Stimulated activated CD4-positive, alpha-beta T cell treated with anti-CD3 and anti-CD28 coated beads, Interleukin-12 subunit alpha, Interleukin-12 subunit beta, amount 100 ng/mL, for 4 hours (primary cell): ENCODE measurements around the gene KLHL3.
A peak's percentile ranks its signal among the peaks of the same experiment; 100 is the strongest.
"Not testable (repeated sequence)": the region's sequence is repeated elsewhere in the genome, so short reads cannot be mapped to it uniquely, and the experiment has no call there.

ENCODE experiments used
- DNase-seq: peaks from one replicate; pipeline ENCODE4 v3.0.0-alpha.2; 2020

Gene KLHL3

DNA sequence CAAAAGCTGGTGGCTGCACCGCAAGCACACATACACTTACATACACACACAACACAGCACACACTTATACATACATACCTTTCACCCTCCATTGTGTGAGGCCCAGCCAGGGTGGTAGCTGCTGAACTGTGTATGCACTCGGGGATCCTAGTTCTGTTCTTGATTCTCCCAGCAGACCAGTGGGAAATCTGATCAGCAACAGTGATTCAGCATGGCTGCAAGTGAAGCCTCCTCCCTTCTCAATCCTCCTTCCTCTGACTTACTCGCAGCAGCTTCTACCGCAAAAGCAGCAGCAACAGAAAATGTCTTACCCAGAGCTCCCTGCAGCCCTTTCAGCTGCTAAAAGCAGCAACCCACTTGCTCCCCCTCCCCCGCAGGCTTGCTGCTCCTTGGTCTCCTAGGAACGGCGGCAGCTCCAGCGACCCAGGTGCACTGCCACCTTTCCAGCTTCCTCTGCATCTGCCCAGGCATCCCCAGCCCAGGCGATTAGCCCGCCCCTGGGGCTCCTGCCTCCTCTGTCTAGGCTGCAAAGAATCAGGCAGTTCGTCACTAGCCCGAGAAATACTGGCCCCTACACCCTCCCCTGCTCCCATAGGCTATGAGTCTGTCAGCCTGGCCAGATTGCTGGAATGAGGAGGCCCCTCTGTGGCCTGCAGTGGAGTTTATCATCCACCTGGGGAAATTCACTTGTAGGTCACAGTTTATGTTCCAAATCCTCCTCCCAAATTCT lies at the start of gene KLHL3:
Gene KLHL3, minus strand, starts transcription at position 535 of the 730 bp plus-strand sequence. Its CDS starts 443 bp downstream, at position 92.
- peak; percentile 11 for DNase-seq

DNA sequence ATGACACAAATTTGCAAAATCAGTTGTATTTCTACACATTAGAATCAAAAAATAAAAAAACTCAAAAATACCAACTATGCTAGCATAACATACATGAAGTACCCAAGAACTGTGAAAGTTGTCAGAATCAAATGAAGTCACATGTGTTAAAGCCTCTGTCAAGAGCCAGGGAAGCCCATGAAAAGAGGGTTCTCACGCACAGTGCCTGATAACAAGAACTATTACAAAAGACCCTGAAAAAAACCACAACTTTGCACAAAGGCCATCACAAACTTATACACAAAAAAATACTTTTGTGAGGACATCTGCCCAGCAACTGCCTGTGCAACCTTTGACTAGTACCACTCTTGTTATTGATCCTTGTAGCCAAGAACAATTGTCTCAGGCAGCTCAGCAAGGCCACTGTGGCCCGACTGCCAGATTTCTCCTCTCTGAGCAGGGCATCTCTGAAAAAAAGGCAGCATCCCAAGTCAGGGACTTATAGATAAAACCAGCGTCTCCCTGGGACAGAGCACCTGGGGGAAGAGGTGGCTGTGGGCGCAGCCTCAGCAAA lies 47.2 kb upstream of the KLHL3 start:
- DNase-seq: no peak

DNA sequence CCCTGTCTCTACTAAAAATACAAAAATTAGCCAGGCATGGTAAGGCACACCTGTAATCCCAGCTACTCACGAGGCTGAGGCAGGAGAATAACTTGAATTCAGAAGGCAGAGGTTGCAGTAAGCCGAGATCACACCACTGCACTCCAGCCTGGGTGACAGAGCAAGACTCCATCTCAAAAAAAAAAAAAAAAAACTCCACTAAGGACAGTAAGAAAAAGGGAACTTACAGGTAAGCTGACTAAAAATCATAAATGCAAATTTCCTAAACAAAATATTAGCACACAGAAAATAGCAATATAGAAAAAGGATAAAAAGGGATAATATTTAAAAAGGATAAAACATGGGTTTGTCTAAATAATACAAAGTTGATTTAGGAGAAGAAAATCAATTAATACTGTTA lies 46.2 kb upstream of the KLHL3 start:
- no peak for DNase-seq

DNA sequence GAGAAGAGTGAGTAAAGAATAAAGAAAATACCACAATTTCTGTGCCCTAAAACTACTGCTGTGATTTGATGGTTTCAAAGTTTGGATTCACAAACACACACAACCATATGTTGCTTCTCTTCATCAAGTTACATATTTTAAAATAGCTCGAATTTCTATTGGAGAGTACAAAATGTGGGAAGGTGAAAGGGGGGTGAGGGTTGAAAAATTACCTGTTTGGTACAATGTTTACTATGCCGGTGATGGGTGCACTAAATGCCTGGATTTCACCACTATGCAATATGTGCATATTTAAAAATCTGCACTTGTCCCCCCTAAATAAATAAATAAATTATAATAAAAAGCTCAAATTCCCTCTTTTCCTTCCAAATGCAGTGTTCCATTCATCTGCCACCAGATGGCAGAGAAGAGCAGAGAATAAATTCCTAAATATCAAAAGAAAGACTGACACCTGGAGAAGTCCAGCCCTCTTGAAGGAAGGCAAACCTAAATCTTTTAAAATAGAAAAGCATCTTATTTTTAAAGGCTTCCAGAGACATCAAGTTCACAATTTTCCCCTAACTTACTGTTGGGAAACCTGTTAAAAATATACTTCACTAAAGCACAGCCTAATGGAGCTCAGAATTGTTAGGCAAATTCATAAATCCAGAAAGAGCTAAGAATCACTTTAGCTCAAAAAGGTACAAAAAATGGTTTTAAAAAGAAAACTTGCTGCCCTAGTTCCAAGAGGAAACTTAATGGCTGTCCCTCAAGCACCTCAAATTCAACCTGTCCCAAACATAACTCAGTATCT lies 43.1 kb upstream of the KLHL3 start:
- no peak for DNase-seq

GRCh38 chr5:137767937-137768336 lies 32.0 kb upstream of the KLHL3 start:
- DNase-seq: not testable (repeated sequence)

DNA sequence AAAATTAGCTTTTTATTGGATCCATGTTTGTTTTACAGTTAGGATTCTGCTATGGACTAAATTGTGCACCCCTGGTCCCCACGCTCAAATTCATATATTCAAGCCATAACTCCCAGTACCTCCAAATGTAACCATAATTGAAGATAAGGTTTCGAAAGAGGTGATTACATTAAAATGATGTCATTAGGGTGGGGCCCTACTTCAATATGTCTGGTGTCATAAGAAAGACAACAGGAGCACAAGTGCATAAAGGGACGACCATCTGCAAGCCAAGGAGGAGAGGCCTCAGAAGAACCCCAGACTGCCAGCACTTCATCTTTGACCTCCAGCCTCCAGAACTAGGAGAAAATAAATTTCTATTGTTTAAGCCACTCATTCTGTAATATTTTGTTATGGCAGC lies 25.7 kb upstream of the KLHL3 start:
- DNase-seq: no peak

DNA sequence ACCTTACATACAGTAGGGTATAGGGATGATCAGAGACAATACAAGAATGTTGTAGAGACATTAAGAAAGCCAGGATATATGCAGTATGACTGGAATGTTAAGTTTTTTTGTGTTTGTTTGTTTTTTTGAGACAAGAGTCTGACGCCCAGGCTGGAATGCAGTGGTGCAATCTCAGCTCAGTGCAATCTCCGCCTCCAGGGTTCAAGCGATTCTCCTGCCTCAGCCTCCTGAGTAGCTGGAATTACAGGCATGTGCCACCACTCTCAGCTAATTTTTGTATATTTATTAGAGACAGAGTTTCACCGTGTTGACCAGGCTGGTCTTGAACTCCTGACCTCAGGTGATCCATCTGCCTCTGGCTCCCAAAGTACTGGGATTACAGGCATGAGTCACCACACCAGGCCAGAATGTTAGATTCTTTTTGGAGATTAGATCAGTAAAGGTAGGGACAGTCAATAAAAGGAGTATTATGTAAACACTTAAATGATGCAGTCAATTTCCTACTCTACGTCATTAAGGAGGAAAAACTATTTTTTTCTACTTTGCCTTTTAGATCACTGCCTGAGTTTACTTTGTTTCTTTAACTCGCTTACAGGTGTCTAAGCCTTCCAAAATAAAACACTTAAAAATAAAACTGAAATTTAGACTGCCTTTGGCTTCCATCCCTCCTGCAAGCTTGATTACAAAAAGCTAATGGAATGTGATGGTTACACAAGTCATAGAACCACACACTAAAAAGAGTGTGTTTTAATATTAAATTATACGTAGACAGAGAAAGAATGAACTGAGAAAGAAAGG lies 25.0 kb upstream of the KLHL3 start:
- DNase-seq: no peak

GRCh38 chr5:137760294-137760693 lies 24.4 kb upstream of the KLHL3 start:
- DNase-seq: no peak

DNA sequence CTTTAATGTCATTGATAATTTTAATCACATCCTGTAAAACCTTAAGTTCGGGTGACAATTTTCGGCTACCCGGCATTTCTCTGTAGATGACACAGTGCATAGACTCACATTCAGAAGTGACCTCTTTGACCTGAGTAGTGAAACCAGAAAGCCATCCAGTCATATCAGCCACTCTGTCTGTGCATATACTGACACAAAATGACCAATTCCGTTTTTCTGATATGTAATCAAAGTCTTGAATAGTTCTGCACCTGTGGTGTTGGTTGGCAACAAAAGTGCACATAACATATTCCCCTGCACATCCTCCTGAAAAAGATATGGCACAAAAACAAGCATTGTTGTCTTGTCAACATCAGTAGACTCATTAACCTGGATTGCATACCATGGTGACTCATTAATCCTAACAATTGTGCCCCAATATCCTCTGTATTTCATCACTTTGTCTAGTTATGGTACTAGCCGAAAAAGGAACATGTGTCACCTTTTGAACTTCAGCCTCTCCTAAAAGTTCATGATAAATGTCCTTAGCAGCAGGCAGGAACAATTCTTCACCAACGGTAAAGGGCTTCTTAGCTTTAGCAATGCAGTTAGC lies 22.9 kb upstream of the KLHL3 start:
- no peak for DNase-seq

DNA sequence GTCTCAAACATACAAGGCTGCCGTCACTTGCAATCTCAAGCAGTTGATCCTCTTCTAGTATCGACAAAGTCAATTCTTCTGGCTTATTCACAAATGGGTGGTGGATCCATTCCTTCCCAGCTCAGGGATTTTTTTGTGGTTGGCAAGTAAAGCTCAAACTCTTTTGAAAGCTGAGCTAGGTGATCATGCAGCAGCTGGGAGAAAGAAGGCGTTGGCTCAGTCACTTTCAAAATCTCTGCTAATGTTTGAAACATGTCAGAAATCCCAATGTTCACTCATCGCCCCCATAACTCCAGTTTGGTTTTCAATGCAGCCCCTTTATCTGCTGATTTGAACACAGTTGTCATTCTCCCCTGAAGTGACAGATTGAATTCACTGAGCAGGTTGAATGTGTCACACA lies 22.2 kb upstream of the KLHL3 start:
- DNase-seq: no peak

GRCh38 chr5:137757634-137758033 lies 21.7 kb upstream of the KLHL3 start:
- DNase-seq: no peak

DNA sequence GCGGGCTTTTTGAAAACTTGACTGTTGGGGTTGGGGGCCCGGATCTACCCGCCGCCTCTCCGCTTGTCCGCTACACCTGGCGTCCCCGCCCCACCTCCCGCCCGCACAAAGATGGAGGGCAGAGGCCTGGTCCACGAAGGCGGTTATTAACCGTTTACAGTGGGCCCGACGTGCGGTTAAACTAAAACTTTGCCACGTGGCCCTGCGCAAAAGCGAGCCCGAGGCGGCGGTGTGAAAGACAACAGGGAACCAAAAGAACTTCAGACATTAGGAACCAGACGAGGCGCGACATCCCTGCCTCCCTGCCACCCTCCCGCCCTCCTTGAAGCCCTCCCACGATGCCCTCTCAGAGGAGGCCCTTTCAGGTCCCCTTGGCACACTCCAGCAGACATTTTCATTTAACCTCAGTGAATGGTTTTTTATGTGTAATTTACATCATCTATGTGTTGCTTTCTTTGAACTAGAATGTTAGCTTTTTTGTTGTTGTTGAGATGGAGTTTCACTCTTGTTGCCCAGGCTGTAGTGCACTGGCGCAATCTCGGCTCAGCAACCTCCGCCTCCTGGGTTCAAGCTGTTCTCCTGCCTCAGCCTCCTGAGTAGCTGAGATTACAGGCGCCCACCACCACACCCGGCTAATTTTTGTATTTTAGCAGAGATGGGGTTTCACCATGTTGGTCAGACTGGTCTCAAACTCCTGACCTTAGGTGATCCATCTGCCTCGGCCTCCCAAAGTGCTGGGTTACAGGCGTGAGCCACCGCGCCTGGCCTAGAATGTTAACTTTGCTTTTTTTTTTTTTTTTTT lies 19.3 kb upstream of the KLHL3 start:
- no peak for DNase-seq

DNA sequence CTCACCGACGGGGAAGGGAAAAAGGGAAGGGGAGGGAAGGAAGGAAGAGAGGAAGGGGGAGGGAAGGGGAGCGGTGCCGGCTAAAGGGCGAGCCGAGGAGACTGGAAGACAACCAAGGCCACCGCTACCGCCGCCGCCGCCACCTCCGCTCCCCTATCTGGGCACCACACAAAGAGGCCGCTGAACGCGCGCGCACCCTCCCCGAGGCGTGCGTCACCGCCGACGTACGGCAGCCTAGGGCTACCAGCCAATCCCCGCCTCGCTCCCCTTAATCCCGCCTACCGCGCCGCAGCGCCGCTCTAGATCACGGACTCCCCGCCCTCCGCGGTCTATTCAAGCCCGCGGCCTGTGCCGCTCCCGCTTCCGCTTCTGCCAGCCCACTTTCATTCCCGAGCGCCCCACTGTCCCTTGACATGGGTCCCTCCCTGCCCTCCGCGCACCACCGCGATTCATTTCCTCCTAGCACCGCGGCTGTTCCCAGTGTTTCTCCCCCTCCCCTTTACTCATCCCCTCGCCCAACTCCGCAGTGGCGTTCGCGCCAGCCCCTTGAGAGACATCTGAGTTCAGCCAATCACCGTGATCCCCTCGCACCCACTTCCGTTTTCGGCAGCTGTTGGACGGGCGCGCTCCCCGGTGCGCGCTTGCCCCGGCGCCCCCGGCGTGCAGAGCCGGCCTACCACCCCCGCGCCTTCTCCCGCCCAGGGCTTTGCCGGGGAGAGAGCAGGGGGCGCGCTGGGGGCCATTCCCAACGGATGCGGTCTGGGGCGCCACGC lies 18.5 kb upstream of the KLHL3 start, which contains the start of gene HNRNPA0:
Gene HNRNPA0, minus strand, starts transcription at position 176 of the 773 bp plus-strand sequence. CDS start 297 bp downstream, outside the sequence.
- DNase-seq: peak; percentile 96

- DNase-seq: no peak
These were observed 17.9 kb upstream of the KLHL3 start for GRCh38 chr5:137753691-137754187.

DNA sequence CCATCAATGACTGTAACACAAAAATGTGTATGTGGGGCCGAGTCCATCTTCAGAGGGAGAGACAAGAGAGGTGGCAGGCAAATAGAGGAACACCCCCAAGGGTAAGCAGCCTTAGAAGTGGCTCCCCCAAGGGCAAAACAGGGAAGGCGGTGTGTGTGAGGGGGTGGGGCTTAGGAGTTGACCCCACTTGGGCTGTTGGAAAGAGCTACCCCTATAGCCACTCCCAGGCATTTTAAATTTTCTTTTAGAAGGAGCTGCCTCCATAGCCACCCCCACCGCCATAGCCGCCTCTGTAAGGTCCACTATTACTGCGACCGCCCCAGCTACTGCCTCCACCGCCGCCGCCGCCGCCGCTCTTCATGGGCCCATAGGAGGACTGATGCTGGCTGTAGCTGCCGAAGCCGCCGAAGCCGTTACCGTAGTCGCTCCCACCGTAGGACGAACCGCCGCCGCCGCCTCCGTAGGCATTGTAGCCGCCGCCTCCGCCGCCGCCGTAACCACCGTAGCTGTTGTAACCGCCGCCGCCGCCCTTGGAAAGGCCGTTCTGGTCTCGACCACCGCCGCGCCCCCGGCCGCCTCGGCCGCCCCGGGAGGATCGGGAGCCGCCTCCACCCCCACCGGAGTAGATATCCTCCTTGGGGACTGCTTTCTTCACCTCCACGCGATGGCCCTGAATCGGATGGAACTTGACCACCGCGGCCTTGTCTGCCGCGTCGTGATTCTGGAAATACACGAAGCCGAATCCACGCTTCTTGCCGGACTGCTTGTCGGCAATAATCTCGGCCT lies 17.2 kb upstream of the KLHL3 start:
- peak; percentile 40 for DNase-seq

DNA sequence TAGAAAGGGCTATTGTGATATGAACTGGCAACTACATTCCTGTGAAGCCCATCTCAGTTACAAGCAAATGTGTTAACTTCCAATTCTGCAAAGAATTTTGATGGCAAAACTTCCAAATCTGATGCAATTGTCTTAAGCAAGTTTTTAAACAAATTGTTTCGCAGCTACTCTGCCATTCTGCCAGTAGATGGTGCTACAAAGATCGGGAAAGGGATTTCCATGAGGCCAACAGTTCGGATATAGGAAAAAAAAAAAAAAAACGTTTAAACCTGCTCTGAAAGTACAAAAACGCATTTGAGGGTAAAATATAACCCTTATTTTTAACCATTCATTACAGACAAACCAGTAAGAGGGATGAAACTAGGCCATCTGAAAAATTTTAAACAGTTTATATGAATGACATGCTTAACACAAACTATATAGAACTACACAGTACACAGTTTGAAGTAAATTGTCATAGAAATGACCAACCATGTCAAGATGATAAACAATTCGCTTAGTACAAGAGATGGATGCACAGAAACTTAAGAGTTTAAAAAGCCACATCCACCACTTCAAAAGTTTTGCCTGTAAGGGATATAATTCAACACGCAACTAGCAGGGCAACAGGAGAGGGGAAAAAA lies 16.1 kb upstream of the KLHL3 start:
- no peak for DNase-seq

DNA sequence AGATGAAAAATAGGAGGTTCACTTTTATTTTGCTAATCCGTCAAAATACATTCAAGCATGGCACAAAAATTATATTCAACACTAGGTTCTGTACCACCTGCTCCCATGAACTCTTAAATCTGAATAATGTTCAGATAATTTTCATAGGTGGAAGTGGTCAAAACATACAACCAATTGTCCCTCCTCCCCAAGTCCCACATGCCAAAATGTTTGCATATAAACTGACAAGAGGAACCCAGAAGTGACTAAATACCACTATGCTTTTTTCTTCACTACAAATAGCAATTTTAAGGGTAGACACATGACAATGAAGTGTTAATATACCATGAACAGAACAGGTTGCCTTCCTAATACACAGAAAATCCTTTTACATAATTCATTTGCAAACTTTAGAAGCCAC lies 14.5 kb upstream of the KLHL3 start:
- DNase-seq: no peak

DNA sequence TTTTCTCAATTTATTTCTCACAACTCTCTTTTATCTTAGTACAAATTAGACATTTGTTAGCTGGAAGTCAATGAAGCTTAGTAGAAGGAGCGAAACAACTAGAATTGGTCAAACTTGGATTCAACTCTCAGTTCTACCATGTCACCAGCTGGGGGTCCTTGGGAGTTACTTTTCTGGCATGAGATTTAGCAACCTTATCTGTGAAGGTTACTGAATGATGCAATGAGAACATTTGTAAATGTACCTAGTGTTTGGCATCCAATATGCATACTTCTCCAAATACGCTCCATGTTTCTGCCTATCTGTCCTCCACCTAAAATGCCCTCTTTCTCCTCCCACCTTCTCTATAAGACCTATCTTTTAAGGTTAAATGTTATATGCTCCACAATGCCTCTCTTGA lies 12.0 kb upstream of the KLHL3 start:
- no peak for DNase-seq

GRCh38 chr5:137743031-137743640 lies 7.2 kb upstream of the KLHL3 start:
- peak; percentile 40 for DNase-seq
